Stimulated activated naive CD8-positive, alpha-beta T cell treated with anti-CD3 and anti-CD28 coated beads, Interleukin-15, amount 100 ng/mL, for 72 hours (primary cell): ENCODE results near the gene HSP90AB1.
A peak's percentile ranks its signal among the peaks of the same experiment; 100 is the strongest.

Experiments
- ATAC-seq: fragments of 150-1000 bp; cut with Tn5 transposase; 2 replicates; pipeline ENCODE4 v1.10.0; 2021; ENCODE audit warnings: mild to moderate bottlenecking, moderate library complexity
- DNase-seq, 2 donors: peaks; one replicate each; pipeline ENCODE4 v3.0.0; 2021 to 2022
- H3K27ac Mint-ChIP-seq, 2 donors: one replicate each; pipeline ENCODE4 v1.8.0; 2022; ENCODE audit warnings: mild to moderate bottlenecking in 2 of 2, mixed read lengths in 2 of 2, moderate library complexity in 2 of 2
- H3K27me3 Mint-ChIP-seq: one replicate; pipeline ENCODE4 v1.8.0; 2022; ENCODE audit warnings: mixed read lengths
- H3K4me1 Mint-ChIP-seq: one replicate; pipeline ENCODE4 v1.8.0; 2022; ENCODE audit warnings: mild to moderate bottlenecking, mixed read lengths
- H3K4me3 Mint-ChIP-seq, 2 donors: one replicate each; pipeline ENCODE4 v1.8.0; 2022; ENCODE audit warnings: mild to moderate bottlenecking in 2 of 2, mixed read lengths in 2 of 2, moderate library complexity in 1 of 2
- H3K9me3 Mint-ChIP-seq, 2 donors: one replicate each; pipeline ENCODE4 v1.8.0; 2022; ENCODE audit warnings: mixed read lengths in 2 of 2

HSP90AB1 gene

DNA sequence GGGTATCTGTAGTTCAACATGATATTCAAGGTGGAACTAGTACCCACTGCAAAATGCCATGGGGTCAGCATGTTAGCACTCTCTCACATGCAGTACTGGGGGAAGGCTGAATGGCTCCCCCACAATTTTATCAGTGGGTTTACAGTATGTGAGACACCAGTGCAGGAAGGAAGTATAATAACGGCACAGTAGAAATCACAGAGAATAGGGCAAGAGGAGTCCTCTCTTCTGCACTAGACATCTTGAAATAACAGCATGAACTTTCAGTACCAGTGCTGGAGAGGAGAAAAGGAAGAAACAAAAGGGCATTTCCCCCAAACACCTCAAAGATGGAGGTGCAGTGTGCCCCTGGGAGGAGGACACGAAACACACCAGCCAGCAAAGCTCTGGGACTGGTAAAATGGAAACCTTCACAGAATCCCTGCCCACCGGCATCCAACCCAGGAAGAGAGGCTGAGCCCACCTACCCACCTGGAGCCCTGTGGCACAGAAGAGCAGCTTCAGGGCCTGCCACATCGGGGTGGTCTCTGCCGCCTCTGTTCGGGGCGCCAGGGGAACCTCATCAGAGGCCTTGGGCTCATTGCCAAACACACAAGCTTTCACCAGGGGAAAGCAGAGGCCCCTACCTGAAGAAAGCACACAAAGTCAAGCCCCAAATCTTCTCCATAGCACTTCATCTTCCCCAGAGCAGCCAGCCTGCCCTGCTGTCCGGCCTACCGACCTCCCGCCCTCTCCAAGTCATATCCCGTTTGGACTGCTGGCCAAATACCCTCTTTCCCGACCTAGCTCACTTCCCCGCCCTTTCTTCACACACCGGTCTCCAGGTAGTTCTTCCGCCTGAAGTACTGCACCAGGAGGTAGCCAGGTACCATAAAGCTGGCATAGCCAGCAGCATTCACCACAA is 9.2 kb downstream of the HSP90AB1 start:
- no peaks in the 10 kb centered on the region for H3K9me3 Mint-ChIP-seq
- H3K27ac Mint-ChIP-seq, result peak overlapping the region; percentile 83 to 97
- H3K4me3 Mint-ChIP-seq, result peak overlapping the region; percentile 90 to 94
- peaks cover 85% of the 10 kb centered on the region for H3K4me1 Mint-ChIP-seq
- ATAC-seq (peak; percentile 16), DNase-seq (peak in 1 of 2 donors; percentile 26)
- H3K27me3 Mint-ChIP-seq, result no peaks in the 10 kb centered on the region

DNA sequence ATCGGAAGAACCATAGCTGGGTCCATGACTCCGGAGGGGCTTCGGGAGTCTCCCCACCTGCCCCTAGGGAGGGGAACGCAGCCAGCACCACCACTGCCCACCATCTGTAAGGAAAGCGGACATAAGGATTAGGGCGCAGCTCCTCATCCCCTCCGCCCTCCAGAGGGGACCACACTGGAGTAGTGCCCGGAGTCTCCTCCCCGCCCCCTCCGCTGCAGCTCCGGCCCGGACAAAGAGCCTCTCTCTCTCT is 9.8 kb downstream of the HSP90AB1 start:
- ATAC-seq, result peak; percentile 41

DNA sequence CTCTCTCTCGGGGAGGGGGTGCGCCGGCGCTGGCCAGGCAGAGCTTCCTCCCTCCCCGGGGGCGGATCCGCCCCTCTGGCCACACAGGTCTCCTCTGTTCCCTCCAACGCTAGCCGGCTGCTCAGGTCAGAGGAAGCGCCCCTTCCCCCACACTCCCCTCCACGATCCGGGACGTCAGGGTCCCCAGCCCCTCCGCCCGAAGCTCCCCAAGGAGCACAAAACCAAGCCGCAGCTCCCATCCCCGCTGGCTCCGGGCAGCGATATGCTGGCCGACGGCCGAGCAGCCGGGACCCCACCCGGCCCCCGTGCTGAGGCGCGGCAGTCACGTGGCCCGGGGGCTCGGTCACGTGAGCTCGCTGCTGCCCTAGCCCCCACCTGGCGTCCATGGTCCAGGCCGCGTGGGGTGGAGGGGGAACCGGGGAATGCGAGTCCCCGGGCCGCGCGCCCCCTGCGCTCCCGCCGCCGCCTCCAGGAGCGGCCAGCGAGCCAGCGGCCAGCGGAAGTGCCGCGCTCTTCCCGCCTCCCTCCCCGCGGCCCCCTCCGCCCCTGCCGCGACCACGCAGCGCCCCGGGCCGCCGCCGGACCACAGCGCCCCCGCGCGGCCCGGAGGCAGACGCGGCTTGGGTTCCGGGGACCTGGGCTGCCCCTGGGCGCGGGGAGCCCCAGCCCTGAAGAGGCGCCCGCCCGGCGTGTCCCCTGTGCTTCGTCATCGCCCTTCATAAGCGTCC is 10.3 kb downstream of the HSP90AB1 start, which contains the start of gene SLC35B2:
SLC35B2 (minus strand) TSS at position 504 of the 728 bp plus-strand sequence; CDS start at position 386, 118 bp downstream.
- peak within 1 kb of the TSS; percentile 90 to 94 for H3K4me3 Mint-ChIP-seq
- no peaks in the 10 kb centered on the region for H3K27me3 Mint-ChIP-seq
- H3K27ac Mint-ChIP-seq, result peak within 1 kb of the TSS; percentile 83 to 97
- peak; percentile 77 to 82 for DNase-seq
- no peaks in the 10 kb centered on the region for H3K9me3 Mint-ChIP-seq
- H3K4me1 Mint-ChIP-seq, result peaks cover 86% of the 10 kb centered on the region
- ATAC-seq, result peak; percentile 84

More for the DNA sequence above, 9.8 kb downstream of the HSP90AB1 start:
- Mint-ChIP-seq H3K4me1 (peaks cover 85% of the 10 kb centered on the region), H3K27ac (peak overlapping the region; percentile 83 to 97), H3K9me3 (no peaks in the 10 kb centered on the region), H3K4me3 (peak overlapping the region; percentile 90 to 94), H3K27me3 (no peaks in the 10 kb centered on the region)
- no peak for DNase-seq

DNA sequence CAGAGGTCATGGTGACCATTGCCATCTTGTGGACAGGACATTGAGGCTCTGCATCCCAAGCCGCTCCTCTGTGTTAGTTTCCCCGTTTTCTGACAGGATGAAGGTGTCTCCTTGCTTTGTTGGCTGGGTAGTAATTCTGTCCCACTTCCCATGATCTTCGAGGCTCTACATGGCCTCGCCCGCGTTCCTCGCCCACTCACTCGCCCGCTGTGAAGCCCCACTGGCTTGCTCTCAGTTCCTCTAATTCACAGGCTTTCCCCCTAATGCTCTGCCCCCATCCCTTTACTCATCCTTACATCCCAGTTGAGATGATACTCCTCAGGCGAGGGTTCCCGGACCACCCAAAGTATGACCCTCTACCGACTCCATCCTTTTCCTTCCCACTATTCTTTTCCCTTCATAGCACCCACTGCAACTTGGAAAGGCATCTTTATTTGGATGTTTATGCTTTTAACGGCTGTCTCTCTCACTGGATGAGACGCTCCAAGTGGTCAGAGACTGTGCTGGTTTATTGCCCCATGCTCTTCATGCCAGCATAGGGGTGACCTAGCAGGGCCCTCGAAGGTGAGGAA is 10.9 kb downstream of the HSP90AB1 start:
- peak overlapping the region; percentile 74 to 79 for H3K27ac Mint-ChIP-seq
- peak overlapping the region; percentile 72 to 82 for H3K4me3 Mint-ChIP-seq
- ATAC-seq (peak; percentile 18), DNase-seq (no peak)
- H3K9me3 Mint-ChIP-seq, result no peaks in the 10 kb centered on the region
- H3K4me1 Mint-ChIP-seq, result peaks cover 88% of the 10 kb centered on the region
- H3K27me3 Mint-ChIP-seq, result no peaks in the 10 kb centered on the region

DNA sequence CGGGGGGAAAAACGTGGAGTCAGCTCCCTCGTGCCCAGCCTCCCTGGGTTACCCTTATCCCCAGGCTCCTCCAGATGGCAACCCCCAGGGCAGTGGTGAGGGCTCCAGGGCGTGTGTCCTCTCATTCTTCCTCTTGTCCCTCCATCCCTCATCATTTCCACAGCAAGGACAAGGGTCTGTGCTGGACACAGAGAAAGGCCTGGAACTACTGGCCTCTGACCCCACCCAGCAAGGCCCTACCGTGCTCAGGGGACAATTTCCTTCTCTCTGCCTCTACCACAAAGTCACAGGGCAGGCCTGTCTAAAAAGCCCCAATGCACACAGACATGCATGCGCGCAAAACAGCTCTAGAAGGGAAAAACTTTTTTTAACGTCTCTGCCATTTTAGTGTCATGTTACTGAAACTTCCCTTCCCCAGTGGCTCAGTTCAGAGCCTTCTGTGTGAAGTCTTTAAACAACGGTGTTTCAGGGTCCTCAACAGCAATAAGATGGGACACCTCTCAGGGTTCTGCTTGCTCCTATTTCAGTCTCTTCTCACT is 11.5 kb downstream of the HSP90AB1 start:
- peaks cover 88% of the 10 kb centered on the region for H3K4me1 Mint-ChIP-seq
- peak overlapping the region in 1 of 2 donors; percentile 74 for H3K27ac Mint-ChIP-seq
- DNase-seq (no peak), ATAC-seq (no peak)
- H3K27me3 Mint-ChIP-seq, result no peaks in the 10 kb centered on the region
- H3K9me3 Mint-ChIP-seq, result no peaks in the 10 kb centered on the region
- H3K4me3 Mint-ChIP-seq, result peak overlapping the region; percentile 72 to 82

DNA sequence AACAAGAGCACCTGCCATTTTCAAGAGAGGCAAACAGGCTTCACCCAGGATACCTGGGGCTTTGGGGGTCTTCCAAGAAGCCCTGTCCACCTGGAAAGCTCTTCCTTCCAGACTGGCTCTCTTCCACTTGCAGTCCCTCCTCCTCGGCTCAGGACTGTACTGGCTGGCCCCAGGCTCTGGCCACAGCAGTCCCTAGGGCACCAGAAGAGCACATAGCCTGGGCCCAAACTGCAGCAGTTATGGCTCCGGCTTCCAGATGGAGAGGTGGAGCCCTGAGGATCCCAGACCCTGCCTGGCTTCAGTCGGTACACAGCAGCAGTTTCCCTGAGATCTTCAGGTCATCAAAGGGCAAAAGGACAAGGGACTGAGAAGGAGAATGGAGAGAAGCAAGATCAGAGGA is 12.0 kb downstream of the HSP90AB1 start:
- H3K9me3 Mint-ChIP-seq, result no peaks in the 10 kb centered on the region
- H3K4me1 Mint-ChIP-seq, result peaks cover 88% of the 10 kb centered on the region
- H3K27ac Mint-ChIP-seq, result no peak overlapping the region
- ATAC-seq (no peak), DNase-seq (no peak)
- no peak overlapping the region for H3K4me3 Mint-ChIP-seq
- H3K27me3 Mint-ChIP-seq, result no peaks in the 10 kb centered on the region

DNA sequence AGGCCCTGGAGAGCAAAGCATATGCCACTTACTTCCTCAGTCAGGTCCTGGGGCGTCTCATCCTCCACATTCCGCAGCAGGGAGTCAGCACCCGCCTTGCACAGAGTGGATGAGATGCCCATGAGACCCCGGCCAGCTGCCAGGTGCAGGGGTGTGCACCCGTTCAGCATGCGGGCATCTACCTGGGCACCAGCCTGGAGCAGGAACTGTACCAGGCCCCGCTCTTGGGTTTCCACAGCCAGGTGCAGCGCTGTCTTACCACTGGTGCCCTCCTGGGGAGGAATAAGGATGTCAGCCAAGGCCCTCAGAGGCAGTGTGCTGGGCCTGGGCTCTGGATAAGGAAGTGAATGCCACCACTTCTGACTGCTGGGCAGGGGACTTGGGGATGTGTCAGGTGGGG is 13.1 kb downstream of the HSP90AB1 start:
- DNase-seq (no peak), ATAC-seq (no peak)
- H3K27ac Mint-ChIP-seq, result no peak overlapping the region
- H3K4me1 Mint-ChIP-seq, result peaks cover 81% of the 10 kb centered on the region
- no peaks in the 10 kb centered on the region for H3K27me3 Mint-ChIP-seq
- H3K4me3 Mint-ChIP-seq, result no peak overlapping the region
- no peaks in the 10 kb centered on the region for H3K9me3 Mint-ChIP-seq

DNA sequence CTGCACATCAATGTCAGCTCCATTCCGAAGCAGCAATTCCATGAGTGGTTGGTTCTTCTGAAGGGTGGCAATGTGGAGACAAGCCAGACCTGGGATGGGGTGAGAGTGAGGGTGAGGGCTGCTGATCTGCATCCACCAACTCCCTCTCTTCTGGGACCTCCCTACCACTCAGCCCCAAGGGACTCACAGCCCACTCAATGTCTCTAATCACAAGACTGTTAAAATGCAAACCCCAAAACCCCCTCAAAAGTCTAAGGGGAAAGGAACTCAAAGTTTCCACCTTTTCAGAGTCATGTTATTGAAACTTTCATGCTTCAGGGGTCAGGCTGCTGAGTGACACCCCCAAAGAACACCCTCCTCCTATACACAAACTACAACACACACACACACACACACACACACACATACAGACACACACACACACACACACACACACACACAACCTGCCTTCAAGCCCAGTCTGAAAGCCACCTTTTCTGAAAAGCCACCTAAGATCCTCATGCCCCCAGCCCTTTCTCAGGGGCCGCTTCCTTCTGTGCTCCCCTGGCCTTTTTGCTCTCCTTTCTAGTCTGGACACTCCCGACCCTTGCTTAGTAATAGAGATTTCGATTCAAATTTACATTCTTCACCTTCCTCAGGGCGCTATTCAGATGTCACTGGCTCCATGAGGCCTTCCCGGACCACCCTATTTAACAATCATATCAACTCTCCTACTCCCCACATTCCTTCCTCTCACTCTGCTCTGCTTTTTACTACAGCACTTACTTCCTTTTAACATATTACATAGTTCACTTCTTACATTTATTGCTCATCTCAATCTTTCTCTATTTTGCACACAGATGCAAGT is 13.8 kb downstream of the HSP90AB1 start:
- ATAC-seq (no peak), DNase-seq (no peak)
- peak overlapping the region in 1 of 2 donors; percentile 80 for H3K27ac Mint-ChIP-seq
- H3K27me3 Mint-ChIP-seq, result no peaks in the 10 kb centered on the region
- H3K9me3 Mint-ChIP-seq, result no peaks in the 10 kb centered on the region
- no peak overlapping the region for H3K4me3 Mint-ChIP-seq
- H3K4me1 Mint-ChIP-seq, result peaks cover 74% of the 10 kb centered on the region

DNA sequence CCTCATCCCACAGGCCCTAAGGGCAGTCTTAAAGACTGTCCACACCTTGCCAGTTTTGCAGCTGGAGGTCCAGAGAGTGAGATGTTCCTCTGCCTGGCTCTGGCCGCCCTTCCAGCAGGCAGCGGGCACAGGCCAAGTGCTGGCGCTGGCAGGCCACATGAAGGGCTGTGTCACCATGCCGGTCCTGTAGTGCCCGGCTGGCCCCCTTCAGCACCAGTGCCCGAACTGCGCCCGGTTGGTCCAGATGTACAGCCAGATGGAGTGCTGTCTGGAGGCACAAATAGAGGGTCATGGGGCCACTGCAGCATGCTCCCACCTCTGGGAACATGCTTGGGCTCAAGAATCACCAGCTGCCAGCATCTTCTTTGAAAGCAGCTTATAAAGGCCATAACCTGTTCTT is 14.7 kb downstream of the HSP90AB1 start:
- H3K27ac Mint-ChIP-seq, result no peak overlapping the region
- H3K4me3 Mint-ChIP-seq, result no peak overlapping the region
- ATAC-seq (no peak), DNase-seq (no peak)
- H3K4me1 Mint-ChIP-seq, result peaks cover 74% of the 10 kb centered on the region
- peaks cover under 1% of the 10 kb centered on the region for H3K27me3 Mint-ChIP-seq
- H3K9me3 Mint-ChIP-seq, result no peaks in the 10 kb centered on the region

DNA sequence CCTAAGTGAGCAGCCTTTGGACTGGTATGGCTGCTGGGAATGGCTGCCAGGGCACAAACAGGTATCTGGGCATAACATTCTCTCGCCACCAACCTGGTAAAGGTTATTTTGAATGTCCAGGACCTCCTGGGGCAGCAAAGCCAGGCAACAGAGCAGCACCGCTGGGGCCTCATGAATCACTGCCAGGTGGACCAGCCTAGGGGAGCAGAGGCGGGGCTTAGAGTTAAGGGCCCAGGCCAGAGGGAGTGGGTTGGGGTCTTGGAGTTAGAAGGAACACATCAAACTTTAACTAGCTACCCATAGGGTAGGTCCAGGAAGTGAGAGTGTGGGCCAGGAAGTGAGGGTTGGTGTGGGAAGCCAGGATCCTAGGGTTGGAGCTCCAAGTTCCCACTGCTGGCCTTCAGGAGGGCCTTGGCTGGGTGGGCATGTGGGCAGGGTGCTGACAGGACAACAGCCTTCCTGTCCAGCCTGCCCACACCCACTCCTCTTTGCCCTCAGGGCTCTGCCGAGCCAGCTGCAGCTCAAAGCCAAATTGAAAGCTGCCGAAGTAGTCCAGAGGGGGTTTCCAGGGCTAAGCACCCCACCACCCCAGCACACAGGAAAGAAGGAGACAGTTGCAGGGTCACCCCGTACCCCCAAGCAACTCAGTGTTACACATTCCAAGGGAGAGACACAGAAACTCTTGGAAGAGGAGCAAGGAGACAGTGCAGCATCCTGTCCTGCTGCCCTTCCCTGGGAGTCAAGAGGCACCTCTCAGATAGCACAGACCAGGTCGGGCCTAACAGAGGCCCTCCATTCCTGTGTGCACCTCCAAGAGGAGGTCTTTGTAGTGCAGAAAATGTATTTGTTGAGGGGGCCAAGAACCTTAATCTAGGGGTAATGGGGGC is 15.8 kb downstream of the HSP90AB1 start:
- DNase-seq (no peak), ATAC-seq (peak; percentile 0)
- H3K4me1 Mint-ChIP-seq, result peaks cover 77% of the 10 kb centered on the region
- H3K9me3 Mint-ChIP-seq, result no peaks in the 10 kb centered on the region
- peak overlapping the region; percentile 86 to 97 for H3K27ac Mint-ChIP-seq
- H3K4me3 Mint-ChIP-seq, result peak overlapping the region; percentile 97 to 99
- peaks cover 8% of the 10 kb centered on the region for H3K27me3 Mint-ChIP-seq

DNA sequence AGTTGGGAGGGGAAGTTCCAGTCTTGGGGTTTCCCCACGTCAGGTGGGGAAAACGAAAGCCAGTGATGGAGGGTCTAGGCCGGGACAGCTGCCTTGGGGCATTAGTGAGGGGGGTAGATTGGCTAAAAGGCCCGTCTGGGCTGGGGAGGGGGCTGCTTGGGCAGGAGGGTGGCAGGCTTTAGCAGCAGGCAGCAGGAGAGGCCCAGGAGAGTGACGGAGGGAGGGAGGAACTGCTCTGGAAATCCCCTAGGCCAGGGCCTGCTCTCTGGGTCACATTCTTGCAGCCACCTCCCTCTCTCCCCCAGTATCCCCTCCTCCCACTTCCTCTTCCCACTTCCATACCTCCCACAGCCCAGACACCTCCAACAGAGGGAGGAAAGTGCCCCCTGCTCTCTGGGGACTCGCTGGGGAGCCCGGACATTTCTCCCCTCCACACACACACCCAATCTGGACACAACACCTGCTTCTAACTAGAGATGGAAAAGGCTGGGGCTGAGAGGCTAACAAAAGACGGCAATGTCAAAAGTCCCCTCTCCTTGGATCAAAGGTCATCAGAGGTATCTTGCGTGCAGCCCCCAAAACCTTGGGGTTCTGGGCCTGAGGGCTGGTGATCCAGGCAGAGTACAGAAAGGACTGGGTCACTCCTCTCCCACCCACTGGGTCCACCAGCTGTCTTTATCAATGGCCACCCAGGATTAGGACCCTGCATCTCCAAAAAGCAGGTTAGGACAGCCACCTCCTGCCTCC is 16.6 kb downstream of the HSP90AB1 start:
- H3K4me1 Mint-ChIP-seq, result peaks cover 77% of the 10 kb centered on the region
- peaks cover 10% of the 10 kb centered on the region for H3K27me3 Mint-ChIP-seq
- DNase-seq (peak in 1 of 2 donors; percentile 51), ATAC-seq (peak; percentile 31)
- peak overlapping the region; percentile 97 to 99 for H3K4me3 Mint-ChIP-seq
- peak overlapping the region; percentile 77 to 97 for H3K27ac Mint-ChIP-seq
- H3K9me3 Mint-ChIP-seq, result no peaks in the 10 kb centered on the region

DNA sequence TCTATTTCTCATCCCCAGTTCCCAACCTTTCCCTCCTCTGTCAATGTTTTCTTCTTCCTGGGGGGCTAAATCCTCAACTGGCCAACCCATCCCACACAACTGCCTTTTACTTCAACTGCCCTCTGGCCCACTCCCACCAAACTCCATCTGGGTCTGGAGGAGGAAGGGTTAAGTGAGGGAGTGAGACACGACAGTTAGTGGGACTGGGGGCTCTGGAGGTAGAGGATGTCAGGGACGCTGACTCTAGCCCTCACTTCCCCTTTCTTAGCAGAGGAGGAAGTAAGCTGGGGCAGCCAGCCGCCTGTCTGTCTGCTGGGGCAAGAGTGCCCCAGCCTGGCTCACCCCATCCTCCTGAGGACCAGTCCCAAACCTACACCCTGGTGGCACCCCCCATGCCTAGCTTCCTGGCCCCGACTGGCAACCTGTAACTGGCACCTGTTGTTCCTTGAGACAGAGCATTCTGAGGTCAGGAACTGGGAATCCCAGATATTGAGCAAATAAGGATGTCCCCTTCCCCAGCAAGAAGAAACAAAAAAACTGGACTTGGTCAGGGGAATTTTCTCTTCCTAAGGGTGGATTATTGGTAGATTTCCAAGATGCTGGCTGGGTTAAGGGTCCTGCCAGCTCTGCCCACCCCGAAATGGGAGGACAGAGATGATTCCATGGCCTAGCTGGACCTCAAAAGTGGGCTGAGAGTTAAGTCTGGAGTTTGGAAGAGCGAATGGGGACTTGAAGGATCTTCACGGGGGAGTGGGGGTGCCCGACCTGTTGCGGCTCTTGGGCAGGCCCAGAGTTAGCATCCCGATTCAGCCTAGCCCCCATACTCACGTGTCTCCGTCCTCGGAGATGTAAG is 17.5 kb downstream of the HSP90AB1 start:
- Mint-ChIP-seq H3K9me3 (no peaks in the 10 kb centered on the region), H3K27me3 (peaks cover 18% of the 10 kb centered on the region), H3K27ac (peak overlapping the region; percentile 91 to 97), H3K4me3 (peak overlapping the region; percentile 97 to 99), H3K4me1 (peaks cover 73% of the 10 kb centered on the region)
- DNase-seq (peak in 1 of 2 donors; percentile 50), ATAC-seq (peak; percentile 59)
